ENCODE measurements around the gene GRAMD2B. TPM values are rescaled to one million over a fixed set of nuclear protein-coding genes. Genes with fewer than 3 reads are reported as not detected.

Gene GRAMD2B
- total RNA-seq, 2 donors from 2014 or later = 20.9 to 21.0 TPM

GRCh38 chr5:126444137-126444536 is 20.9 kb downstream of the GRAMD2B start:
- intact Hi-C loops (cut with DNase I) = no loop called here
- no peak for DNase-seq (ENCODE audit: low spot score)

GRCh38 chr5:126445502-126446174 is 22.4 kb downstream of the GRAMD2B start:
- intact Hi-C loops (cut with DNase I) = no loop called here
- no peak for DNase-seq (ENCODE audit: low spot score)

- DNase-seq (ENCODE audit: low spot score) = no peak
Observed at GRCh38 chr5:126446498-126447224, 23.5 kb downstream of the GRAMD2B start.

GRCh38 chr5:126448720-126449119 is 25.5 kb downstream of the GRAMD2B start:
- intact Hi-C loops (cut with DNase I) = no loop called here
- DNase-seq (ENCODE audit: low spot score) = no peak

More at GRCh38 chr5:126446498-126447224, 23.5 kb downstream of the GRAMD2B start:
- intact Hi-C loops (cut with DNase I) = no loop called here

DNA sequence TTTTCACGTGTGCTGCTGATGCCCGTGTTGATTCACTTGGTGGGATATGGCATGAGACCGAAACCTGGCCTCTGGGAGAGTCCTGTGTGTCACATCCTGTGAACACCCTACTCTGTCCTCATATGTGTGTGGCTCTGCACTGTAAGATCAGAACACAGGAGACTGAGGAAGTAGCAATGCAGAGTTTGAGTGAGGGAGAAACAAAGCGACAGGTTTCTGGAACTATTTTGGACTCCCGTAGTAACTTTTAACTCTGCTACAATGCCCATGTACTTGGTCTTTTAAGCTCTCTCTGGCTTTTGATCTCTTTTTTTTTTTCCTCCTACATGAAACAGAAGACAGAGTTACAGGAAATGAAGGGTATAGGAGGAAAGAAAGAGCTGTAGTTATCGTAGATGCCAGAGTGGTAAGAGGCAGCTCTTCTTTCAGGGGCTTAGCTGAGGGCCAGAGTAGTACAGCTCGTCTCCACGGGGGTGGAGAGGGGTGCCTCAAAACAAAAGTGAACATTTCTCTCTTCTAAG is 26.6 kb downstream of the GRAMD2B start:
- intact Hi-C loops (cut with DNase I) = no loop called here

DNA sequence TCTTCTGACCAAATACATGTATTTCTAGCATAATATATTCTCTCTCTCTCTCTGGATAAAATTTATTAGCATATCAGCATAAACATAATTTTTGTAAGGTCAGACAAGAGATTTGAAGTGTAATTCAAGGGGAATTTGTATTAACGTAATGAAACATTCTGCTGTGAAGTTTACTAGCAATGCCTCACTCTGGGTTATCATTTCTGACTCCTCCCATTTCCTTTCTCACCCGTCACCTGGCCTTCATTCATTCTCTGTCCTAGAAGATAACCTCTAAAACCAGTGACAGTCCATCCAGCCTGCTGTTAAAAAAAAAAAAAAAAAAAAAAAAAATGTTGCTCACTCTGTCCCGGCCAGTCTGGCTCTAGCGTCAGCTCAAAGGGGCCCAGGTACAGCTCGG is 27.1 kb downstream of the GRAMD2B start:
- intact Hi-C loops (cut with DNase I) = no loop called here
- DNase-seq (ENCODE audit: low spot score) = no peak

More for the DNA sequence above, 26.6 kb downstream of the GRAMD2B start:
- no peak for DNase-seq (ENCODE audit: low spot score)

- intact Hi-C loops (cut with DNase I) = no loop called here
- DNase-seq (ENCODE audit: low spot score) = no peak
Observed at GRCh38 chr5:126450907-126451306, 27.7 kb downstream of the GRAMD2B start.

GRCh38 chr5:126452477-126452876 is 29.3 kb downstream of the GRAMD2B start:
- intact Hi-C loops (cut with DNase I) = no loop called here
- DNase-seq (ENCODE audit: low spot score) = no peak

DNA sequence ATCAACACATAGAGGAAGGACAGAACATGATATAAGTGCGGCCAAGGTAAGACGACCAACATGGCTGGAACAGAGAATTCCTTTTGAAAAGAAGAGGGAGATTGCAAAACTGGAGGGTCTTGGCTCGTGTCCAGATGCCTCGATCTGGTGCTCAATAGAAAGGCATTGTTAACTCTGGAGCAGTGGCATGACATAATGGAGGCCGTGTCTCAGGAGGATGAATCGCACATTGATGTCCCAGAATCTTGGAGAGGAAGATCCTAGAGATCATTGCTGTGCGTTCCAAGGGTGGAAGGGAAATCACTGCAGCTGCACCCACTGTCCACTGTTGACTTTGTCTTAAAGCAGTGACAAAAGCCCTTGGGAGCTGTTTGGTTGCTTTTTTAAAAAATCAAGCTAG is 30.9 kb downstream of the GRAMD2B start:
- intact Hi-C loops (cut with DNase I) = no loop called here
- no peak for DNase-seq (ENCODE audit: low spot score)

DNA sequence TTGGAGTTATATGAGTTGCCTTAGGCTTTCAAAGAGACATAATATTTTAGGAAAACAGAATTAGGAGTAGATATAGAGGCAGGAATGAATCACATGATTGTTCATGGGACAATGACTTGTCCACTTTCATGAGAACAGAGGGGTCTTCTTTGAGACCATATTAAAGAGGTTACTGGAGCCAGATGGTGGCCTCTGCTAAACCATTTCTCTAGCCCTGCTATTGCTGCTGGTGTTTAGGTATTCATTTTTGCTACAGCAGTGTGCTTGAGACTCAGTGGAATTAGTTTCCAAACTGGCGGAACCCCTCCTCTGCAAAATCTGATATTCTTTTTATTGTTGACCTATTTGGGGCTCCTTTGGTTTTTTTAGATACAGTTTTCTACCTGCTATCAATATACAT is 31.3 kb downstream of the GRAMD2B start:
- DNase-seq (ENCODE audit: low spot score) = no peak
- intact Hi-C loops (cut with DNase I) = no loop called here

GRCh38 chr5:126455264-126455663 is 32.1 kb downstream of the GRAMD2B start:
- intact Hi-C loops (cut with DNase I) = no loop called here
- no peak for DNase-seq (ENCODE audit: low spot score)

DNA sequence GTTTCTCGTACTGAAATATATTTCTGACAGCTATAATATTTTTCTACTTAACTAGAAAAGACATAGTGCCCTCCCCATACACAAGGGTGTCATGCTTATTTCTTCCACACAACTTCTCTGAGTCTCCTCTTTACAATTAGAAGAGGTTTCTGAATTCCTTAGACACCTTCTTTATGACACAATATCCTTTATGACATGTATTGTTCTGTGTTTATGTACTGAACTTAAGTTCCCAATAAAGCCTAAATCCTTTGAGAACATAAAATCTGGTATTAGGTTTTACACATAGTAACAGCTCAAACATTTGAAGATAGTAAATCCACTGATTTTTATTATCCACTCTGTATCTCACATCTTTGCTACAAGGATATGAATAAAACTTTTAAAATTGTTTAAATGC is 32.5 kb downstream of the GRAMD2B start:
- intact Hi-C loops (cut with DNase I) = no loop called here
- DNase-seq (ENCODE audit: low spot score) = no peak

GRCh38 chr5:126456217-126456820 is 33.1 kb downstream of the GRAMD2B start:
- DNase-seq (ENCODE audit: low spot score) = no peak
- intact Hi-C loops (cut with DNase I) = no loop called here

GRCh38 chr5:126460459-126460858 is 37.2 kb downstream of the GRAMD2B start:
- intact Hi-C loops (cut with DNase I) = no loop called here
- no peak for DNase-seq (ENCODE audit: low spot score)

DNA sequence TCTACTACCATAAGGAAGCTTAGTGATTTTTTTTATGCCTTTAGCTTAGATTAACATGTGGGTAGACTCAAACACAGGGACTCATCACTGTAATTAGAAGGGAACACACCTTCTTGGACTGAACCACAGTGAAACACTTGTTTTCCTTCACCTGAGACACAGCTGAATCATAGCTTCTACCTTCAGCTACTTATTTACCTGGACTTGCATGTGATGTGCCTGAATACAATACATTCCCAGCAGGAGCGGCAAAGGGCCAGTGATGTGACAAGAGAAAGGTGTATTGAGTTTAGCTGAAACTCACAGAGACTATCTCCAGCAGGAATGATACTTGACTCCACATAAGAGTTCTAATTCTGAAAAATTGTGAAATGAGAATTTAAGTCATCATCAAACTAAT is 37.8 kb downstream of the GRAMD2B start:
- DNase-seq (ENCODE audit: low spot score) = no peak
- intact Hi-C loops (cut with DNase I) = no loop called here

GRCh38 chr5:126461838-126462237 is 38.6 kb downstream of the GRAMD2B start:
- DNase-seq (ENCODE audit: low spot score) = no peak
- intact Hi-C loops (cut with DNase I) = no loop called here

- intact Hi-C loops (cut with DNase I) = no loop called here
- DNase-seq (ENCODE audit: low spot score) = no peak
Observed at GRCh38 chr5:126462239-126463014, 39.2 kb downstream of the GRAMD2B start.

DNA sequence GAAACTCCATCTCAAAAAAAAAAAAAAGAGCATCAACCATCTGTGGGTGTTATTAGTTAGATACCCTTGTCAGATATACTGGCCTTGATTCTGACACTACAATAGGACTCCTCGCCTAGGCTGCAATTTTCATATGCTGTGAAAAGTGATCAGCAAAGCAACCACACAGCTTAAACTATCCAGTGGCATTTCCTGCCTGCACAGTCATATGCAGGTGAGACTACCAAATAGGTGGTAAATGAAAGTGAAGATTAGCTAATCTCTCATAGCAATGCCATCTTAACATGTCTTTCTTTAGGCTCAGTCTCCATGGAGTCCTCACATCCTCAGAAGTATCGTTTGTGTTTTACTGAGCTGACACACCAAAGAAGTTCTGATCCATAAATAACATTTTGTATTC is 40.8 kb downstream of the GRAMD2B start:
- no peak for DNase-seq (ENCODE audit: low spot score)
- intact Hi-C loops (cut with DNase I) = loop anchor here in 1 of 2 donors (1.0 kb wide), 1 partner anchor 28 kb away; no protein-coding TSS in a partner anchor

GRCh38 chr5:126464959-126465358 is 41.8 kb downstream of the GRAMD2B start:
- intact Hi-C loops (cut with DNase I) = loop anchor here in 1 of 2 donors (1.0 kb wide), 1 partner anchor 29 kb away; no protein-coding TSS in a partner anchor
- DNase-seq (ENCODE audit: low spot score) = no peak
